HuH-7.5 (cell line): Measurements from ENCODE around the gene AP1G2.
"Not testable (repeated sequence)": the region's sequence is repeated elsewhere in the genome, so short reads cannot be mapped to it uniquely, and the experiment has no call there.

ENCODE experiments used
- DNase-seq: peaks from one replicate; pipeline ENCODE4 v3.0.0; 2011; ENCODE audit warnings: low spot score

AP1G2 gene

DNA sequence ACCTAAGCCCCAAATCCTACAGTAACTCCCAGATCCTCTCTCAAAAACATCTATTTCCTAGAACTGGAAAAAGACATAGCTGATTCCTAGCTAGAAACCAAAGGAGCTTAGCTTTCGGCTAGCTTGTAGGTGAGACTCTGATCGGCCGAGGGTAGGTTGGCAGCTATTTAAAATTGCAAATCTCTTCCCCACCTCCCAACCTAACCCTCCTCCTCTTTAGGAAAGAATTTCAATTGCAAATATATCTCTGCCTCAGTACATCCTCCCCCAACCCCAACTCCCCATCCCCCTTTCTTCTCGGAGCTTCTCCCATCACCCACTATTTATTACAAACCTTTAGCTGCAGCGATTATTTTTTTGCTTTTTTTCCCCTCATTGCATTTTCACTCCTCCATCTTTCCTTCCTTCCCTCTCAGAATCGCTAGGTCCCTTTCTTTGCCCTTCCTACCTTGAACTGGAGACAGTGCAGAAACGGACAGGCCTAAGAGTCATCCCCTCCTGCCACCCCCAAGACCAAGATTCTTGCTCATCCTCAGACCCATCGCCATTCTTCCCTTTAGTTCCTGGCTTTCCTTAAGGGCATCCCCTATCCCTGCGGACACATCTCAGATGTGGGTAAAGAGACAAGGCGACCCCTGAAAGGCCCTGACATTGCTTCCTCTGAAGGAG, 29.4 kb downstream of the AP1G2 start:
- no peak for DNase-seq

- no peak for DNase-seq
Measured at GRCh38 chr14:23537351-23538049, 30.1 kb downstream of the AP1G2 start.

GRCh38 chr14:23536906-23537305, 30.7 kb downstream of the AP1G2 start:
- not testable (repeated sequence) for DNase-seq

GRCh38 chr14:23536494-23536893, 31.1 kb downstream of the AP1G2 start:
- DNase-seq, result no peak

DNA sequence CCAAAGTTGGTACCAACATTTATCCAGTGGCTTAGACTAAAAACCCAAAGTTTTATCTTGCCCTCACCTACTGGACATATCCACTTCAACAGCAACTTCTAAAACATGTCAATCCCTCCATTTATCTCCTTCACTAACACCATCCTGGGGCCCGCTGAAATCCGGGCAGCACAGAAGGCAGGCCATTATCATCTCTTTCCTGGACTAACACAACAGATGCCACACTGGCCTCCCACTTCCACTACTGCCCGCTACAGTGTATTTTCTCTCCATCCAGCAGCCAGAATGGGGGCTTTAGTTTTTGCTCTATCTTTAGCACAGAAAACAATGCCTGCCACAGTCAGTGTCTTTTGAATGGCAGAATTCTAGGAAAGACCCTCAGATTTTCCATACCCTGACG, 31.6 kb downstream of the AP1G2 start:
- DNase-seq, result no peak

GRCh38 chr14:23533652-23534435, 33.7 kb downstream of the AP1G2 start:
- DNase-seq, result no peak

DNA sequence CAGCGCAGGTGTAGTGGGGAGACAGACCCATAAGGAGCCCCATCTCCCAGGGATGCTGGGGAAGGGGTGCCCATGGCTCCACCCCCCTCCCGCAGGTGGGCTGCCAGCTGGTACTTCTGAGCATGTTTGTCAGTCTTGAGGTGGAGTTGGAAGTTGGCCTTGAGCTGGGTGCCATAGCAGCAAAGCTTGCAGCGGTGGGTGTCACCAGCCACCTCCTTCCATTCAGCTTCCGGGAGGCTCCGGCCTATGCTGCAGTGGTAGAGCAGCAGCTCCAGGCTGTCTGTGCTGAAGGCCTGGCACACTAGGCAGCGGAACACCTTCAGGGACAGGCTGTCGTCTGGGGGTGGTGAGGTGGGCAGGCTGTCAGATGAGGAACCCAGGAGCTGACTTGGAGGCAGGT, 34.9 kb downstream of the AP1G2 start:
- no peak for DNase-seq

DNA sequence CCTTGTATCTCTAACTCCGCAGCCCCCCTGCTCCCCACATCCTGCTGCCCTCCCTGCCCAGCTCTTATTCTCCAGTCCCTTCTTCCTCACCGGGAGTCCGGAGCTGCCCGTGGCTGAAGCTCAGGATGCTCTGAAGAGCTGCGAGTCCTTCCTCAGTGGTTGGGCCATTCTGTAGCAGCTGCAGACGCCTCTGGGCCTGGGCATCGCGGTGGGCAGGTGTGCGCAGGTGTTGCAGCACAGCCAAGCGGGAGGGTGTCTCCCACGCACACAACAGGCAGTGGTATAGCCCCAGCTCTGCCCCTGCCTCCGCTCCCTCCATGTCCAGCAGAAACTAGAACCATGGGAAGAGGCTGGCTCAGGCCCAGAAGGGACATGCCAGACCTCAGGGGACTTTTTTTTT, 36.2 kb downstream of the AP1G2 start:
- DNase-seq, result no peak

DNA sequence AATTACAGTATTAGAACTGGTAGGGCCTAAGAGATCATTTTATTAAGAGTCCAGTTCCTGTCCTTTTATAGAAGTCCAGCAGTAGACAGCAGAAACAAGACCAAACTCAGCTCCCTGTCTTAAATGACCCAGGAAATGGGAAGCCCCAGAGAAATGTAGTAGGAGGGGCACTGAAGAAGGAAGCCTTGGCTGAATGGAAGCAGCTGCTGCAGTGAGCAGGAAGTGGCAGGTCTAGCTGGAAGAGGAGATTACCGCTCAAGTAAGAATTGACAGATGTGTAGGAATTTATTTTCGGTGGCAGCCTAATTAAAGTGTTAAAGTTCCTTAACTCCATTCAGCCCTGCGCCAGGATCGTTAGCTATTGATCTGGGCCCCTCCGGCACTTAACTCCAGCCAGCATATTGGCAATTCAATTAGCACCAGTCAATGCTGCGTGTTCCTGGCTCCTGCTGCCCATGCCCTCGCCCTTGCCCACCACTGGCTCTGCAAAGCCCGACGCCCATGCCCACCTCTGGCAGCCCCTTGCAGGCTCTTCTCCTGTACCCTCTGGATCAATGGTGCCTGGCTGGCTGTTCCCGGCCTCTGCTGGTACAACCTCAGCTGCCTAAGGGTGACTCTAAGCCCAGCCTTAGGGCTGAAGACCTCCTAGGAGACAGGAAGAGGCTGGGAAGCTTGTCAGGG, 37.1 kb downstream of the AP1G2 start:
- DNase-seq, result no peak

- DNase-seq, result no peak
Measured at GRCh38 chr14:23529016-23529415, 38.6 kb downstream of the AP1G2 start.

GRCh38 chr14:23528555-23528954, 39.0 kb downstream of the AP1G2 start:
- DNase-seq, result no peak

- DNase-seq, result no peak
Measured at GRCh38 chr14:23525611-23526010, 42.0 kb downstream of the AP1G2 start.

- DNase-seq, result no peak
Measured at GRCh38 chr14:23524954-23525353, 42.6 kb downstream of the AP1G2 start.

GRCh38 chr14:23523229-23524016, 44.2 kb downstream of the AP1G2 start:
- no peak for DNase-seq

- no peak for DNase-seq
Measured at GRCh38 chr14:23522643-23523198, 44.9 kb downstream of the AP1G2 start.

- no peak for DNase-seq
Measured at GRCh38 chr14:23521785-23522640, 45.6 kb downstream of the AP1G2 start.

DNA sequence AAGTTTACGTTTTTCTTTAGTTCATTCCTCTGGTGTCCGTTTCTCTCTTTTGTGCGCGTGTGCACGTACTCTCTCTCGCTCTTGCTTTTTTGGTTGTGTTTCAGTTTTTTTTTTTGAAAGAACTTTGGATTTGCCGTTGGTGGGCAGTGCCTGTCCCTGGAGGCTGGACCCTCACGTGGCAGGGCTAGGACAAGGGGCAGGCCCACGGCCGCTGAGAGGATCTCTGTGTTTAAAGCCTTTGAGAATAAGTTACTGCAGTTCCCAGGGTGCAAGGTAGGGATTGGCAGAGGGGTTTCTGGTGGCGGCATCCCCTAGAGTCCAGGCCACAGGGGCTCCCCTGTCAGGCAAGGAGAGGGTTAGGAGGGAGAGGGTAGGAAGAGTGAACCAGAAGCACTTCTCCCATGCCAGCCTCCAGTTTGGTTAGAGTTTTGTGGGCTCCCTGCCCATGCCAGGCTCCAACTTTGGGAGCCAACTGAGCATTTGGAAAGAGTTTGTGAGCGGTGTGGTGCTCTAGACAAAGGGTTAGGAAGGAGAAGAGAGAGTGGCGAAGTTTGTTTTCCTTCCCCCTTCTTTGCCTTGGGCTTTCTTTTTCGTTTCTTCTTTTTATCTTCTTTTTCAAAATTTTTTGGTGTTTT, 46.6 kb downstream of the AP1G2 start:
- no peak for DNase-seq

- no peak for DNase-seq
Measured at GRCh38 chr14:23518709-23519108, 48.9 kb downstream of the AP1G2 start.

DNA sequence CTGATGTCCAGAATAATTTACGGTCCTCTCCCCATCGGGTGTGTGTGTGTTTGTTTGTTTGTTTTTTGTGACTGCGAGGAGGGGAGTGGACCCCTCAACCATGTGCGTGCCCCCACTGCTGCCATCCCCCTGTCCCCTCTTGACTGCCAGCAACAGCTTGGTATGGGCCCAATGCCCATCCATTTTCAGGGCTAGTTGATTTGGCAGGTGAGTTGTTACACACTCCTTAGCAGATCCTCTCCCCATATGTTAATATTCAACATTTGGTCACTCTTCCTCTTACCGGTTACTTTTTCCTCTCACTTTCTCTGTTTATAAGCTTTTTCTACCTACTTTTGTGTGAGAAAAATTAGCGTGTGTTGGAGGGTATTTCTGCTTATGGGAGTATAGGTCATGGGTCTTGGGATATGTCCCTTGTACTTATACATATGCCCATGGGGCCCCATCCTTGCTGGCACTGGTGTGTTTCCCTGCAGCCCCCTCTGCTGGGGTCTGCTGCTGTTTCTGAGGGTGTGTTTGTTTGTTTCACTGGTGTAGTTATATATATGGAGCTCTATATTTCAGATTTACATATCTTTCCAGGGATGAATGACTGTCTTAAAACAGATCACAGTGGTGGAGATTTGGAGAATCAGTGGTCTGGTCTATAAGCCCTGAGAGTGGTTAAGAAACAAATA, 49.8 kb downstream of the AP1G2 start:
- DNase-seq, result no peak

GRCh38 chr14:23514644-23514957, 53.0 kb downstream of the AP1G2 start:
- DNase-seq, result no peak
